HUDEP-2 (cell line): ENCODE data around the gene TEC.

ENCODE experiments used
- DNase-seq, 76 experiments: peaks; one replicate each; lab custom pipeline; 2025; ENCODE audit not compliant: unreplicated experiment in 76 of 76; lab: John Stamatoyannopoulos, UW

TEC gene

GRCh38 chr4:48102303-48102702 lies 167.3 kb downstream of the TEC start:
- DNase-seq = no peak

GRCh38 chr4:48100256-48100655 lies 169.4 kb downstream of the TEC start:
- no peak for DNase-seq

GRCh38 chr4:48095441-48095840 lies 174.2 kb downstream of the TEC start:
- no peak for DNase-seq

- DNase-seq = peak in 33 of 76 experiments; percentile 1 to 56 (median 11)
These were observed 175.6 kb downstream of the TEC start for GRCh38 chr4:48093991-48094416.

- DNase-seq = no peak
These were observed 179.0 kb downstream of the TEC start for GRCh38 chr4:48090621-48091020.

GRCh38 chr4:48085821-48086589 lies 183.6 kb downstream of the TEC start:
- DNase-seq = no peak
